ENCODE results near the gene PKD1L1.

GRCh38 chr7:47888371-47889265 lies 59.6 kb downstream of the PKD1L1 start:
- no peak for TF ChIP-seq POLR2A (IDR thresholded peaks at IDR 0.05; ENCODE audit: low read depth, low read length)
- no peak for TF ChIP-seq POLR2AphosphoS5 (IDR thresholded peaks at IDR 0.05; ENCODE audit: low read depth, low read length)
- TF ChIP-seq TAF1 (IDR thresholded peaks at IDR 0.05; ENCODE audit: borderline replicate concordance, low read depth, low read length): no peak
